H9 (cell line): ENCODE data around the gene FBN2. TPM values are rescaled to one million over a fixed set of nuclear protein-coding genes. Genes with fewer than 3 reads are reported as not detected.
"Not testable (repeated sequence)": the region's sequence is repeated elsewhere in the genome, so short reads cannot be mapped to it uniquely, and the experiment has no call there.

Experiments used
- DNase-seq: peaks from one replicate; pipeline ENCODE4 v3.0.0-alpha.2; 2017
- H2AFZ ChIP-seq: one replicate; pipeline ENCODE4 v1.6.1; 2013; ENCODE audit warnings: mild to moderate bottlenecking, low read length, control low read depth, moderate library complexity
- H2AK5ac ChIP-seq: 2 replicates; pipeline ENCODE4 v1.6.1; 2013; ENCODE audit warnings: low read length, control low read depth, mixed read lengths; ENCODE audit not compliant: insufficient read length
- H2BK120ac ChIP-seq: one replicate; pipeline ENCODE4 v1.6.1; 2013; ENCODE audit warnings: low read depth, mild to moderate bottlenecking, low read length, control low read depth, inconsistent platforms; ENCODE audit not compliant: poor library complexity, severe bottlenecking
- H2BK12ac ChIP-seq: 2 replicates; pipeline ENCODE4 v1.6.1; 2013; ENCODE audit warnings: low read length, control low read depth, mixed read lengths, low read depth; ENCODE audit not compliant: insufficient read length
- H2BK15ac ChIP-seq: 2 replicates; pipeline ENCODE4 v1.6.1; 2013; ENCODE audit warnings: low read depth, low read length, control low read depth
- H2BK20ac ChIP-seq: one replicate; pipeline ENCODE4 v1.6.1; 2013; ENCODE audit warnings: low read depth, mild to moderate bottlenecking, low read length, control low read depth, inconsistent platforms; ENCODE audit not compliant: poor library complexity, severe bottlenecking
- H2BK5ac ChIP-seq: 2 replicates; pipeline ENCODE4 v1.6.1; 2013; ENCODE audit warnings: low read length, control low read depth, mixed read lengths; ENCODE audit not compliant: insufficient read length
- H3K14ac ChIP-seq: 2 replicates; pipeline ENCODE4 v1.6.1; 2013; ENCODE audit warnings: low read length, control low read depth; ENCODE audit not compliant: insufficient read depth
- H3K18ac ChIP-seq: 2 replicates; pipeline ENCODE4 v1.6.1; 2013; ENCODE audit warnings: low read depth, mild to moderate bottlenecking, mixed read lengths, low read length, control low read depth; ENCODE audit not compliant: insufficient read length
- H3K23ac ChIP-seq: 2 replicates; pipeline ENCODE4 v1.6.1; 2013; ENCODE audit warnings: low read length, control low read depth, mixed read lengths, low read depth; ENCODE audit not compliant: insufficient read length
- H3K23me2 ChIP-seq: 2 replicates; pipeline ENCODE4 v1.6.1; 2013; ENCODE audit warnings: low read depth, mild to moderate bottlenecking, mixed read lengths, low read length, control low read depth; ENCODE audit not compliant: insufficient read length, poor library complexity, severe bottlenecking
- H3K27ac ChIP-seq: 2 replicates; pipeline ENCODE4 v1.5.1; 2013; ENCODE audit warnings: low read length, control low read depth, mixed read lengths, low read depth; ENCODE audit not compliant: insufficient read length
- H3K27me3 ChIP-seq: 2 replicates; pipeline ENCODE4 v1.6.1; 2013; ENCODE audit warnings: low read length, control low read depth, inconsistent platforms; ENCODE audit not compliant: insufficient read depth
- H3K4ac ChIP-seq: 2 replicates; pipeline ENCODE4 v1.6.1; 2013; ENCODE audit warnings: low read depth, mild to moderate bottlenecking, control low read depth, inconsistent platforms, low read length, moderate library complexity
- H3K4me1 ChIP-seq: 2 replicates; pipeline ENCODE4 v1.6.1; 2013; ENCODE audit warnings: low read length, control low read depth, inconsistent platforms; ENCODE audit not compliant: insufficient read depth
- H3K4me2 ChIP-seq: 2 replicates; pipeline ENCODE4 v1.6.1; 2013; ENCODE audit warnings: low read length, control low read depth, mixed read lengths; ENCODE audit not compliant: insufficient read length, insufficient read depth
- H3K56ac ChIP-seq: 2 replicates; pipeline ENCODE4 v1.6.1; 2013; ENCODE audit warnings: low read depth, mild to moderate bottlenecking, mixed read lengths, low read length, control low read depth; ENCODE audit not compliant: insufficient read length
- H3K79me1 ChIP-seq: 2 replicates; pipeline ENCODE4 v1.6.1; 2013; ENCODE audit warnings: low read depth, mild to moderate bottlenecking, moderate library complexity, low read length, control low read depth, inconsistent platforms; ENCODE audit not compliant: insufficient read depth, poor library complexity, severe bottlenecking
- H3K79me2 ChIP-seq: 2 replicates; pipeline ENCODE4 v1.6.1; 2013; ENCODE audit warnings: low read length, control low read depth, inconsistent platforms; ENCODE audit not compliant: insufficient read depth
- H3K9ac ChIP-seq: 2 replicates; pipeline ENCODE4 v1.6.1; 2013; ENCODE audit warnings: low read length, control low read depth, mixed read lengths; ENCODE audit not compliant: insufficient read length; ENCODE audit errors: extremely low read depth
- H3K9me3 ChIP-seq: one replicate; pipeline ENCODE4 v1.6.1; 2013; ENCODE audit warnings: low read depth, low read length, inconsistent platforms; ENCODE audit not compliant: control insufficient read depth
- H3T11ph ChIP-seq: one replicate; pipeline ENCODE4 v1.6.1; 2013; ENCODE audit warnings: mild to moderate bottlenecking, low read length, control low read depth, inconsistent platforms
- H4K20me1 ChIP-seq: one replicate; pipeline ENCODE4 v1.6.1; 2013; ENCODE audit not compliant: control insufficient read depth, insufficient read length, insufficient read depth
- H4K5ac ChIP-seq: 2 replicates; pipeline ENCODE4 v1.6.1; 2013; ENCODE audit warnings: low read depth, mild to moderate bottlenecking, mixed read lengths, low read length, control low read depth; ENCODE audit not compliant: insufficient read length
- H4K8ac ChIP-seq: replicated peaks from 2 replicates; pipeline ENCODE4 v1.6.1; 2013; ENCODE audit warnings: low read length, control low read depth, mixed read lengths, low read depth; ENCODE audit not compliant: insufficient read length
- H4K91ac ChIP-seq: 2 replicates; pipeline ENCODE4 v1.6.1; 2013; ENCODE audit warnings: low read depth, mild to moderate bottlenecking, moderate library complexity, mixed read lengths, low read length, control low read depth; ENCODE audit not compliant: insufficient read length
- H3K27ac Mint-ChIP-seq, 3 experiments: 2 replicates in 2 of 3; 3 replicates in 1 of 3; pipeline ENCODE4 v1.8.0; 2020 to 2021; ENCODE audit warnings: mixed read lengths in 3 of 3, mild to moderate bottlenecking in 1 of 3, moderate library complexity in 1 of 3
- H3K27me3 Mint-ChIP-seq: 2 replicates; pipeline ENCODE4 v1.8.0; 2021; ENCODE audit warnings: low read depth, mild to moderate bottlenecking, moderate library complexity, mixed read lengths
- H3K36me3 Mint-ChIP-seq, 3 experiments: 2 replicates in 2 of 3; 3 replicates in 1 of 3; pipeline ENCODE4 v1.8.0; 2020 to 2021; ENCODE audit warnings: low read depth in 3 of 3, mixed read lengths in 3 of 3; ENCODE audit not compliant: insufficient read depth in 1 of 3
- H3K4me1 Mint-ChIP-seq, 2 experiments: 2 replicates each; pipeline ENCODE4 v1.8.0; 2020; ENCODE audit warnings: mixed read lengths in 2 of 2
- H3K4me3 Mint-ChIP-seq, 2 experiments: 2 replicates in 1 of 2; 3 replicates in 1 of 2; pipeline ENCODE4 v1.8.0; 2020 to 2021; ENCODE audit warnings: mild to moderate bottlenecking in 2 of 2, mixed read lengths in 2 of 2, moderate library complexity in 1 of 2
- H3K9me3 Mint-ChIP-seq, 2 experiments: 2 replicates in 1 of 2; 3 replicates in 1 of 2; pipeline ENCODE4 v1.8.0; 2020; ENCODE audit warnings: mild to moderate bottlenecking in 2 of 2, mixed read lengths in 2 of 2, moderate library complexity in 1 of 2
- WGBS: extraction: QIAGEN DNeasy Blood & Tissue Kit; methylation state at CpG from one replicate; pipeline ENCODE4 v1.1.7; 2013; ENCODE audit warnings: missing lambda C conversion rate, low lambda C conversion rate, mixed read lengths; ENCODE audit not compliant: insufficient read length; ENCODE audit errors: extremely low coverage; 5-methylcytosine and 5-hydroxymethylcytosine counted together
- total RNA-seq: library from RNA; stranded (reverse); gene quantifications from 2 replicates; pipeline ENCODE4 v1.2.1, GENCODE V29; 2021
- TF ChIP-seq, protein P1 (sequence below): fragments of 200-600 bp; sonication (generic); conservative IDR thresholded peaks from 3 replicates; pipeline ENCODE4 v1.8.0; 2021; ENCODE audit warnings: antibody characterized with exemption, mild to moderate bottlenecking

Gene FBN2
- total RNA-seq, 1 experiment from 2014 or later, result 8.3 TPM

DNA sequence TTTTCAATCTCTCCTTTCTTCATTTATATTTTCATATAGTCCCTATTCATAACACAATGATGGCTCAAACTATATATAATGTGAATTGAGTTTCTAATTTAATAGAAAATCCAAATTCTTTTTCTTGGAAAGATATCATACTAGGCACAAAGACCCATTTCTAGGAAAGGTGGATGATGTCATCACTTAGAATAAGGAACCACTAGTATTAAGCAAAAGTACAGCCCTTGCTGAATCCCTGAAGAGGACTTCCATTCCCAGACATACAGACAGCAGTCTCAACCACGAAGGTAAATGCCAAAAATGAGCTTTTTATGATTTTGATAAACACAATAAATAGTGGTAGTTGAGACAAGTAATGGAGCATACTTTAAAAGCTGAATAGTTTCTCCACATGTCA, 210.0 kb downstream of the FBN2 start:
- no peak overlapping the region for H2AK5ac ChIP-seq
- no peaks in the 10 kb centered on the region for H3K4me1 Mint-ChIP-seq
- H2BK20ac ChIP-seq, result no peak overlapping the region
- no peak overlapping the region for H3K27ac Mint-ChIP-seq
- TF ChIP-seq, protein P1, sequence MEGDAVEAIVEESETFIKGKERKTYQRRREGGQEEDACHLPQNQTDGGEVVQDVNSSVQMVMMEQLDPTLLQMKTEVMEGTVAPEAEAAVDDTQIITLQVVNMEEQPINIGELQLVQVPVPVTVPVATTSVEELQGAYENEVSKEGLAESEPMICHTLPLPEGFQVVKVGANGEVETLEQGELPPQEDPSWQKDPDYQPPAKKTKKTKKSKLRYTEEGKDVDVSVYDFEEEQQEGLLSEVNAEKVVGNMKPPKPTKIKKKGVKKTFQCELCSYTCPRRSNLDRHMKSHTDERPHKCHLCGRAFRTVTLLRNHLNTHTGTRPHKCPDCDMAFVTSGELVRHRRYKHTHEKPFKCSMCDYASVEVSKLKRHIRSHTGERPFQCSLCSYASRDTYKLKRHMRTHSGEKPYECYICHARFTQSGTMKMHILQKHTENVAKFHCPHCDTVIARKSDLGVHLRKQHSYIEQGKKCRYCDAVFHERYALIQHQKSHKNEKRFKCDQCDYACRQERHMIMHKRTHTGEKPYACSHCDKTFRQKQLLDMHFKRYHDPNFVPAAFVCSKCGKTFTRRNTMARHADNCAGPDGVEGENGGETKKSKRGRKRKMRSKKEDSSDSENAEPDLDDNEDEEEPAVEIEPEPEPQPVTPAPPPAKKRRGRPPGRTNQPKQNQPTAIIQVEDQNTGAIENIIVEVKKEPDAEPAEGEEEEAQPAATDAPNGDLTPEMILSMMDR, result no peak
- no peaks in the 10 kb centered on the region for H3K4me1 ChIP-seq
- H3K4me2 ChIP-seq, result no peak overlapping the region
- no peak overlapping the region for H3K56ac ChIP-seq
- no peak overlapping the region for H3K23ac ChIP-seq
- no peak overlapping the region for H4K91ac ChIP-seq
- no peaks in the 10 kb centered on the region for H3K27me3 Mint-ChIP-seq
- no peaks in the 10 kb centered on the region for H4K20me1 ChIP-seq
- no peak overlapping the region for H2BK15ac ChIP-seq
- no peaks in the 10 kb centered on the region for H3K79me1 ChIP-seq
- no peak overlapping the region for H3K4me3 Mint-ChIP-seq
- H4K8ac ChIP-seq, result no peak overlapping the region
- H3K4ac ChIP-seq, result no peak overlapping the region
- H3K27ac ChIP-seq, result no peak overlapping the region
- DNase-seq, result no peak
- H3K36me3 Mint-ChIP-seq, result peaks cover 2 to 26% (median 18%) of the 10 kb centered on the region in 3 experiments; a peak in 5 of 7 replicates
- no peak overlapping the region for H2BK12ac ChIP-seq
- no peaks in the 10 kb centered on the region for H3K27me3 ChIP-seq
- no peak overlapping the region for H3K9ac ChIP-seq
- H2BK5ac ChIP-seq, result no peak overlapping the region
- WGBS, result no CpG with 5 or more reads among the region's 1 CpG
- H3K9me3 Mint-ChIP-seq, result peaks cover 0 to 4% of the 10 kb centered on the region in 2 experiments; a peak in 3 of 5 replicates
- H2BK120ac ChIP-seq, result no peak overlapping the region
- H3K79me2 ChIP-seq, result no peaks in the 10 kb centered on the region
- no peaks in the 10 kb centered on the region for H3K9me3 ChIP-seq
- no peak overlapping the region for H4K5ac ChIP-seq
- no peak overlapping the region for H3K14ac ChIP-seq
- no peak overlapping the region for H2AFZ ChIP-seq
- H3K18ac ChIP-seq, result no peak overlapping the region
- no peak overlapping the region for H3T11ph ChIP-seq
- H3K23me2 ChIP-seq, result no peaks in the 10 kb centered on the region

DNA sequence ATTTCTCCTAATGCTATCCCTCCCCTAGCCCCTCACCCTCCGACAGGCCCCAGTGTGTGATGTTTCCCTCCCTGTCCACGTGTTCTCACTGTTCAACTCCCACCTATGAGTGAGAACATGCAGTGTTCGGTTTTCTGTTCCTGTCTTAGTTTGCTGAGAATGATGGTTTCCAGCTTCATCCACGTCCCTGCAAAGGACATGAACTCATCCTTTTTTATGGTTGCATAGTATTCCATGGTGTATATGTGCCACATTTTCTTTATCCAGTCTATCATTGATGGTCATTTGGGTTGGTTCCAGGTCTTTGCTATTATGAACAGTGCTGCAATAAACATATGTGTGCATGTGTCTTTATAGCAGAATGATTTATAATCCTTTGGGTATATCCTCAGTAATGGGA, 216.6 kb downstream of the FBN2 start:
- not testable (repeated sequence) for H4K20me1 ChIP-seq, H2BK15ac ChIP-seq, H3K4me1 ChIP-seq, H3K36me3 Mint-ChIP-seq, H2BK5ac ChIP-seq, H3K27me3 ChIP-seq, H3K14ac ChIP-seq, H2BK20ac ChIP-seq, H3K79me2 ChIP-seq, H3K4me2 ChIP-seq, H4K8ac ChIP-seq, H4K5ac ChIP-seq, H3K27ac ChIP-seq, H3K56ac ChIP-seq, H3K9ac ChIP-seq, H3K18ac ChIP-seq, H2AK5ac ChIP-seq, H2BK12ac ChIP-seq, H3K4ac ChIP-seq, H2AFZ ChIP-seq, H2BK120ac ChIP-seq, H3K9me3 ChIP-seq, DNase-seq, H3T11ph ChIP-seq, H3K9me3 Mint-ChIP-seq, H3K27me3 Mint-ChIP-seq, H4K91ac ChIP-seq, H3K79me1 ChIP-seq, H3K23ac ChIP-seq, H3K23me2 ChIP-seq, H3K4me1 Mint-ChIP-seq, H3K27ac Mint-ChIP-seq, H3K4me3 Mint-ChIP-seq
- WGBS, result no CpG with 5 or more reads among the region's 4 CpGs
